HepG2 (cell line): ENCODE data around the gene TTC22. TPM values are rescaled to one million over a fixed set of nuclear protein-coding genes. Genes with fewer than 3 reads are reported as not detected.
A peak's percentile ranks its signal among the peaks of the same experiment; 100 is the strongest.

Experiments used
- ATAC-seq: fragments of 200-7000 bp; cut with Tn5 transposase; 3 replicates; pipeline ENCODE4 v1.9.1; 2020; ENCODE audit warnings: mild to moderate bottlenecking, moderate library complexity
- BruUV-seq: library from RNA; stranded (reverse); fragments of 400-500 nt; replicated peaks from 2 replicates; lab custom pipeline; 2021; lab: Mats Ljungman, UMichigan
- CTCF ChIA-PET: fragments of 300-600 bp; formaldehyde crosslinking; extraction: SDS; loops from one replicate; lab custom pipeline; 2021; ENCODE audit warnings: low total read pairs, inconsistent platforms, low intra/inter-chr PET ratio; lab: Yijun Ruan, JAX
- POLR2A ChIA-PET: fragments of 350-600 bp; sonication (Branson Sonifier 250); formaldehyde crosslinking; loops from one replicate; lab custom pipeline; 2020; ENCODE audit warnings: antibody characterized with exemption, inconsistent platforms; lab: Yijun Ruan, JAX
- DNase-seq: peaks from one replicate; pipeline ENCODE4 v3.0.0-alpha.2; 2015; ENCODE audit warnings: low spot score
- FAIRE-seq: peaks from 3 replicates; lab custom pipeline; 2011; peaks lifted over from hg19 to GRCh38; lab: Jason Lieb, UNC
- H2AFZ ChIP-seq: one replicate; pipeline ENCODE4 v1.6.1; 2011; ENCODE audit warnings: low read length, inconsistent platforms
- H3K27ac ChIP-seq: fragments of 300-600 bp; 3 replicates; pipeline ENCODE4 v1.8.0; 2011; ENCODE audit warnings: mixed run types, mild to moderate bottlenecking, mixed read lengths, low read length, inconsistent platforms; ENCODE audit not compliant: insufficient read depth; ENCODE audit errors: extremely low read length
- H3K27me3 ChIP-seq, 2 experiments: fragments of 200-600 bp in 1 of 2; 2 replicates in 1 of 2; 3 replicates in 1 of 2; pipeline versions ENCODE4 v1.6.0 to v1.8.0; 2011; ENCODE audit warnings: low read length in 2 of 2, mild to moderate bottlenecking in 2 of 2, moderate library complexity in 2 of 2, inconsistent platforms in 1 of 2; ENCODE audit not compliant: insufficient read depth in 2 of 2, control insufficient read depth in 1 of 2
- H3K36me3 ChIP-seq, 2 experiments: fragments of 200-600 bp in 1 of 2; replicated peaks in 1 of 2; 2 replicates in 1 of 2; 3 replicates in 1 of 2; pipeline versions ENCODE4 v1.5.1 to v1.8.0; 2011; ENCODE audit warnings: low read length in 2 of 2, inconsistent platforms in 1 of 2; ENCODE audit not compliant: insufficient read depth in 2 of 2, control insufficient read depth in 1 of 2
- H3K4me1 ChIP-seq: 2 replicates; pipeline ENCODE4 v1.5.1; 2012; ENCODE audit warnings: low read length, inconsistent platforms; ENCODE audit not compliant: insufficient read depth
- H3K4me2 ChIP-seq: 2 replicates; pipeline ENCODE4 v1.6.0; 2011; ENCODE audit warnings: low read depth, low read length, inconsistent platforms
- H3K4me3 ChIP-seq, 3 experiments: fragments of 200-600 bp in 1 of 3; sonication (generic), shearing (Covaris generic) in 1 of 3; replicated peaks in 1 of 3; 2 replicates each; pipeline ENCODE4 v1.5.1; 2011 to 2016; ENCODE audit warnings: low read length in 3 of 3, inconsistent platforms in 2 of 3, low read depth in 2 of 3, mild to moderate bottlenecking in 2 of 3, control low read depth in 1 of 3, mixed read lengths in 1 of 3; ENCODE audit not compliant: insufficient read depth in 1 of 3
- H3K79me2 ChIP-seq: one replicate; pipeline ENCODE4 v1.6.1; 2011; ENCODE audit warnings: low read length, inconsistent platforms; ENCODE audit not compliant: insufficient read depth
- H3K9ac ChIP-seq: 2 replicates; pipeline ENCODE4 v1.6.0; 2011; ENCODE audit warnings: mild to moderate bottlenecking, low read depth, low read length, inconsistent platforms; ENCODE audit not compliant: insufficient read depth
- H3K9me3 ChIP-seq: 2 replicates; pipeline ENCODE4 v1.5.1; 2012; ENCODE audit warnings: mild to moderate bottlenecking, low read length
- H4K20me1 ChIP-seq: 2 replicates; pipeline ENCODE4 v1.6.0; 2011; ENCODE audit warnings: inconsistent platforms, mild to moderate bottlenecking, low read length, moderate library complexity; ENCODE audit not compliant: insufficient read depth
- ATF7 ChIP-seq, 2 experiments: fragments of 450-650 bp in 1 of 2; sonication (generic) in 1 of 2; formaldehyde crosslinking in 1 of 2; IDR thresholded peaks; 2 replicates each; pipeline versions ENCODE4 v1.4.0 to v1.6.1; 2016 to 2020; ENCODE audit warnings: antibody characterized with exemption in 1 of 2, mild to moderate bottlenecking in 1 of 2, missing genetic modification reagents in 1 of 2
- CC2D1A ChIP-seq: sonication (generic); formaldehyde crosslinking; IDR thresholded peaks from 2 replicates; pipeline ENCODE4 v1.8.1; 2023; ENCODE audit warnings: mild to moderate bottlenecking, missing genetic modification reagents
- CREB1 ChIP-seq, 2 experiments: fragments of 450-650 bp in 1 of 2; IDR thresholded peaks; 2 replicates each; pipeline ENCODE4 v1.6.1; 2016 to 2017; ENCODE audit warnings: control low read depth in 1 of 2, mild to moderate bottlenecking in 1 of 2, missing compliant biosample characterization in 1 of 2, missing genetic modification characterization in 1 of 2
- ISL2 ChIP-seq: sonication (generic); formaldehyde crosslinking; IDR thresholded peaks from 2 replicates; pipeline ENCODE4 v1.5.0; 2020; ENCODE audit warnings: missing genetic modification reagents
- MAFF ChIP-seq: IDR thresholded peaks from 2 replicates; pipeline ENCODE4 v1.6.1; 2011; ENCODE audit warnings: low read depth, low read length, improper control_type of control experiment
- MAFK ChIP-seq, 2 experiments: IDR thresholded peaks in 1 of 2; conservative IDR thresholded peaks in 1 of 2; 2 replicates each; pipeline ENCODE4 v1.6.1; 2011; ENCODE audit warnings: improper control_type of control experiment in 2 of 2, low read length in 2 of 2
- NBN ChIP-seq: fragments of 450-650 bp; conservative IDR thresholded peaks from 2 replicates; pipeline ENCODE4 v1.6.1; 2017
- RXRB ChIP-seq: IDR thresholded peaks from 2 replicates; pipeline ENCODE4 v1.6.1; 2016; ENCODE audit warnings: borderline replicate concordance, missing genetic modification reagents, missing compliant biosample characterization
- SP140L ChIP-seq: sonication (generic); formaldehyde crosslinking; IDR thresholded peaks from 2 replicates; pipeline ENCODE4 v1.4.0; 2020; ENCODE audit warnings: missing genetic modification reagents, borderline replicate concordance
- ZNF629 ChIP-seq: sonication (generic); formaldehyde crosslinking; conservative IDR thresholded peaks from 2 replicates; pipeline ENCODE4 v1.5.0; 2020; ENCODE audit warnings: missing genetic modification reagents
- ZNF672 ChIP-seq: sonication (generic); formaldehyde crosslinking; IDR thresholded peaks from 2 replicates; pipeline ENCODE4 v1.8.1; 2022; ENCODE audit warnings: missing genetic modification reagents
- WGBS: methylation state at CpG from one replicate; pipeline ENCODE4 v1.1.6; 2017; ENCODE audit warnings: low lambda C conversion rate; 5-methylcytosine and 5-hydroxymethylcytosine counted together
- in situ Hi-C: cut with HindIII; loops from 2 replicates; pipeline ENCODE4 v1.10.0; 2017; ENCODE audit warnings: low pct_unique_long_range_greater_than_20kb; ENCODE audit not compliant: extremely low pct_ligation_motif_present
- intact Hi-C: fragments of 100-400 bp; cut with micrococcal nuclease; formaldehyde crosslinking; loops from one replicate; pipeline ENCODE4 v1.10.0; 2022; ENCODE audit not compliant: unreplicated experiment
- polyA plus RNA-seq, 8 experiments: library from polyadenylated mRNA; depleted of rRNA in 3 of 8; stranded (reverse) in 7 of 8; unstranded in 1 of 8; fragments of >200 nt; fragmentation: Illumina TruSeq in 4 of 8; extraction: Trizol in 4 of 8; gene quantifications; 2 replicates each; pipeline versions ENCODE4 v1.2.1 to v1.2.3, GENCODE V29; 2011 to 2016; ENCODE audit warnings: low read depth in 4 of 8, missing spikeins in 1 of 8, mixed read lengths in 1 of 8; ENCODE audit not compliant: insufficient read depth in 1 of 8
- total RNA-seq, 5 experiments: library from RNA; depleted of rRNA; stranded (reverse); fragments of >200 nt; fragmentation: Illumina TruSeq; extraction: Trizol; gene quantifications; 2 replicates each; pipeline ENCODE4 v1.2.3, GENCODE V29; 2016; ENCODE audit warnings: low read depth in 1 of 5
- TF ChIP-seq, protein P1 (sequence below): sonication (generic); formaldehyde crosslinking; conservative IDR thresholded peaks from 2 replicates; pipeline ENCODE4 v1.5.0; 2020; ENCODE audit warnings: missing genetic modification reagents

The TTC22 gene
- total and polyA plus RNA-seq, 2 of the 13 experiments (the other 11 are each of a cell fraction or from before 2014, with no cell fraction given): not detected

DNA sequence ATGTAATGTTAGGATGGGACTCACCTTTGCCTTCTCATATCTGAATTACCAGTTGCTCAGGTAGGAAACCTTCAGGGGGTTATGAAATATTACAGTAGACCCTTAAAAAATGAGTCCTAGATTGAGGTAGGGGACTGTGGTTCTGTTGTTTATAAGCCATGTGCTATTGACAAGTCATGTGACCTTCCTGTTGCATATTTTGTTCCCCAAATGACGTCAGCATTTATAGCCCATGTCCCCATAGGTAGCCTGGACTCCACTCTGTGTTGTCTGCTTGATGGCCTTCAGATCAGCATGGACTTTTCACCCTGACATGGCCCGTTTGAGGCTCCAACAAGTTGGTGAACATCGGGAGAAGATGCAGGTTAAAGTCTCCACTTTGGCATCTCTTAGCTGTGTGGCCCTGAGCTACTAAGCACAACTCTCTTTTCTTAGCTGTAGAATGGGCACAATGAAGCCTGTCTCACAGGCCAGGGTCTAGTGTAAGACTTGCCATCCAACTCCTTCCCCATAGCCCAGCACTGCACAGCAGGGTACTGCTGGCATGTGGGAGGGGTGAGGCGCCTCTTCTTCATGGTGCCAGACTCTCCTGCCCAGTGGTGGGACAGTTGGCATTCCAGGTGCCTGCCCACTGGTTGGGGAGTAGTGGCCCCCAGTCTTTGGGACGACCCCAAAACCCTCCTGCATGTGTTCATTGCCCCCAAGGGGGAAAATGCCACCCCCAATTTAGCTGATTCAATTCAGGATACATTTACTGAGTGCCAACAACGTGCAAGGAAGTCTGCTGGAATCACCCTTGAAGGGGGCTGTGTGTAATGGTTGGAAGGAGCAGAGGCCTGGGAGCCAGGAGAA, 36.1 kb upstream of the TTC22 start:
- H3K9me3 ChIP-seq: no peaks in the 10 kb centered on the region
- H3K27me3 ChIP-seq: peaks cover 0 to 23% of the 10 kb centered on the region in 2 experiments; a peak in 4 of 5 replicates
- no peaks in the 10 kb centered on the region for H4K20me1 ChIP-seq
- in situ Hi-C loops (no loop called here), intact Hi-C loops (no loop called here)
- POLR2A ChIA-PET: no interaction called here
- no peak overlapping the region for H3K9ac ChIP-seq
- TF ChIP-seq CC2D1A (CRISPR knock-in tag) (no peak), ISL2 (no peak), NBN (no peak), MAFK (conservative IDR thresholded peaks at IDR 0.05 in 1 of 2, IDR thresholded peaks at IDR 0.05 in 1 of 2; ENCODE audit: low read length in 2 of 2) (0 out of 4 replicates have a peak, but pooled peaks of 1 of the 2 experiments have one; percentile 6), ZNF629 (peak; percentile 35; the same call in 1 of the 2 replicates), CREB1 (IDR thresholded peaks at IDR 0.05) (peak; percentile 88), CREB1 (CRISPR knock-in tag; IDR thresholded peaks at IDR 0.05) (no peak), ZNF672 (CRISPR knock-in tag) (no peak), ATF7 (IDR thresholded peaks at IDR 0.05) (peak; percentile 94), ATF7 (CRISPR knock-in tag; IDR thresholded peaks at IDR 0.05) (no peak), RXRB (CRISPR knock-in tag) (no peak), SP140L (CRISPR knock-in tag) (no peak), MAFF (0 out of 2 replicates have a peak, but pooled peaks have one; percentile 2)
- TF ChIP-seq, protein P1, sequence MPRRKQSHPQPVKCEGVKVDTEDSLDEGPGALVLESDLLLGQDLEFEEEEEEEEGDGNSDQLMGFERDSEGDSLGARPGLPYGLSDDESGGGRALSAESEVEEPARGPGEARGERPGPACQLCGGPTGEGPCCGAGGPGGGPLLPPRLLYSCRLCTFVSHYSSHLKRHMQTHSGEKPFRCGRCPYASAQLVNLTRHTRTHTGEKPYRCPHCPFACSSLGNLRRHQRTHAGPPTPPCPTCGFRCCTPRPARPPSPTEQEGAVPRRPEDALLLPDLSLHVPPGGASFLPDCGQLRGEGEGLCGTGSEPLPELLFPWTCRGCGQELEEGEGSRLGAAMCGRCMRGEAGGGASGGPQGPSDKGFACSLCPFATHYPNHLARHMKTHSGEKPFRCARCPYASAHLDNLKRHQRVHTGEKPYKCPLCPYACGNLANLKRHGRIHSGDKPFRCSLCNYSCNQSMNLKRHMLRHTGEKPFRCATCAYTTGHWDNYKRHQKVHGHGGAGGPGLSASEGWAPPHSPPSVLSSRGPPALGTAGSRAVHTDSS (CRISPR knock-in tag): no peak
- CTCF ChIA-PET: no interaction called here
- no peak overlapping the region for H2AFZ ChIP-seq
- DNase-seq (no peak), FAIRE-seq (no peak), ATAC-seq (no peak)
- H3K4me1 ChIP-seq: peaks cover 21% of the 10 kb centered on the region
- H3K79me2 ChIP-seq: no peaks in the 10 kb centered on the region
- no peak overlapping the region for H3K4me3 ChIP-seq
- no TSS peak for BruUV-seq
- H3K27ac ChIP-seq: no peak overlapping the region
- H3K4me2 ChIP-seq: no peak overlapping the region
- WGBS: 15% methylated on average over 4 of the region's 6 CpGs
- H3K36me3 ChIP-seq: no peaks in the 10 kb centered on the region
